HepG2 (cell line): ENCODE measurements around the gene LYST. TPM values are rescaled to one million over a fixed set of nuclear protein-coding genes. Genes with fewer than 3 reads are reported as not detected.

Experiments
- ATAC-seq: fragments of 200-7000 bp; cut with Tn5 transposase; 3 replicates; pipeline ENCODE4 v1.9.1; 2020; ENCODE audit warnings: mild to moderate bottlenecking, moderate library complexity
- BruUV-seq: library from RNA; stranded (reverse); fragments of 400-500 nt; replicated peaks from 2 replicates; lab custom pipeline; 2021; lab: Mats Ljungman, UMichigan
- CTCF ChIA-PET: fragments of 300-600 bp; formaldehyde crosslinking; extraction: SDS; loops from one replicate; lab custom pipeline; 2021; ENCODE audit warnings: low total read pairs, inconsistent platforms, low intra/inter-chr PET ratio; lab: Yijun Ruan, JAX
- POLR2A ChIA-PET: fragments of 350-600 bp; sonication (Branson Sonifier 250); formaldehyde crosslinking; loops from one replicate; lab custom pipeline; 2020; ENCODE audit warnings: antibody characterized with exemption, inconsistent platforms; lab: Yijun Ruan, JAX
- DNase-seq: peaks from one replicate; pipeline ENCODE4 v3.0.0-alpha.2; 2015; ENCODE audit warnings: low spot score
- FAIRE-seq: peaks from 3 replicates; lab custom pipeline; 2011; peaks lifted over from hg19 to GRCh38; lab: Jason Lieb, UNC
- H2AFZ ChIP-seq: one replicate; pipeline ENCODE4 v1.6.1; 2011; ENCODE audit warnings: low read length, inconsistent platforms
- H3K27ac ChIP-seq: fragments of 300-600 bp; 3 replicates; pipeline ENCODE4 v1.8.0; 2011; ENCODE audit warnings: mixed run types, mild to moderate bottlenecking, mixed read lengths, low read length, inconsistent platforms; ENCODE audit not compliant: insufficient read depth; ENCODE audit errors: extremely low read length
- H3K27me3 ChIP-seq, 2 experiments: fragments of 200-600 bp in 1 of 2; 2 replicates in 1 of 2; 3 replicates in 1 of 2; pipeline versions ENCODE4 v1.6.0 to v1.8.0; 2011; ENCODE audit warnings: low read length in 2 of 2, mild to moderate bottlenecking in 2 of 2, moderate library complexity in 2 of 2, inconsistent platforms in 1 of 2; ENCODE audit not compliant: insufficient read depth in 2 of 2, control insufficient read depth in 1 of 2
- H3K36me3 ChIP-seq, 2 experiments: fragments of 200-600 bp in 1 of 2; replicated peaks in 1 of 2; 2 replicates in 1 of 2; 3 replicates in 1 of 2; pipeline versions ENCODE4 v1.5.1 to v1.8.0; 2011; ENCODE audit warnings: low read length in 2 of 2, inconsistent platforms in 1 of 2; ENCODE audit not compliant: insufficient read depth in 2 of 2, control insufficient read depth in 1 of 2
- H3K4me1 ChIP-seq: 2 replicates; pipeline ENCODE4 v1.5.1; 2012; ENCODE audit warnings: low read length, inconsistent platforms; ENCODE audit not compliant: insufficient read depth
- H3K4me2 ChIP-seq: 2 replicates; pipeline ENCODE4 v1.6.0; 2011; ENCODE audit warnings: low read depth, low read length, inconsistent platforms
- H3K4me3 ChIP-seq, 3 experiments: fragments of 200-600 bp in 1 of 3; sonication (generic), shearing (Covaris generic) in 1 of 3; replicated peaks in 1 of 3; 2 replicates each; pipeline ENCODE4 v1.5.1; 2011 to 2016; ENCODE audit warnings: low read length in 3 of 3, inconsistent platforms in 2 of 3, low read depth in 2 of 3, mild to moderate bottlenecking in 2 of 3, control low read depth in 1 of 3, mixed read lengths in 1 of 3; ENCODE audit not compliant: insufficient read depth in 1 of 3
- H3K79me2 ChIP-seq: one replicate; pipeline ENCODE4 v1.6.1; 2011; ENCODE audit warnings: low read length, inconsistent platforms; ENCODE audit not compliant: insufficient read depth
- H3K9ac ChIP-seq: 2 replicates; pipeline ENCODE4 v1.6.0; 2011; ENCODE audit warnings: mild to moderate bottlenecking, low read depth, low read length, inconsistent platforms; ENCODE audit not compliant: insufficient read depth
- H3K9me3 ChIP-seq: 2 replicates; pipeline ENCODE4 v1.5.1; 2012; ENCODE audit warnings: mild to moderate bottlenecking, low read length
- H4K20me1 ChIP-seq: 2 replicates; pipeline ENCODE4 v1.6.0; 2011; ENCODE audit warnings: inconsistent platforms, mild to moderate bottlenecking, low read length, moderate library complexity; ENCODE audit not compliant: insufficient read depth
- E2F1 ChIP-seq: sonication (generic); formaldehyde crosslinking; IDR thresholded peaks from 2 replicates; pipeline ENCODE4 v1.5.0; 2020; ENCODE audit warnings: missing genetic modification reagents
- HIC2 ChIP-seq: sonication (generic); formaldehyde crosslinking; IDR thresholded peaks from 2 replicates; pipeline ENCODE4 v1.9.0; 2022; ENCODE audit warnings: low read depth, missing genetic modification reagents
- IRF1 ChIP-seq: sonication (generic); formaldehyde crosslinking; IDR thresholded peaks from 2 replicates; pipeline ENCODE4 v1.4.0; 2020; ENCODE audit warnings: low read depth, mild to moderate bottlenecking, missing genetic modification reagents
- KAT8 ChIP-seq: IDR thresholded peaks from 2 replicates; pipeline ENCODE4 v1.6.1; 2016; ENCODE audit warnings: missing genetic modification reagents, missing compliant biosample characterization
- MED8 ChIP-seq: sonication (generic); formaldehyde crosslinking; IDR thresholded peaks from 2 replicates; pipeline ENCODE4 v1.8.1; 2023; ENCODE audit warnings: mild to moderate bottlenecking, missing genetic modification reagents; ENCODE audit not compliant: insufficient replicate concordance
- MEIS2 ChIP-seq: sonication (generic); formaldehyde crosslinking; IDR thresholded peaks from 2 replicates; pipeline ENCODE4 v1.9.0; 2021; ENCODE audit warnings: mild to moderate bottlenecking, missing genetic modification reagents
- MXD4 ChIP-seq: IDR thresholded peaks from 2 replicates; pipeline ENCODE4 v1.6.1; 2016; ENCODE audit warnings: mild to moderate bottlenecking, missing biosample characterization, missing genetic modification reagents
- RAD51 ChIP-seq: fragments of 450-650 bp; IDR thresholded peaks from 2 replicates; pipeline ENCODE4 v1.6.1; 2016; ENCODE audit warnings: borderline replicate concordance
- USF2 ChIP-seq, 2 experiments: sonication (generic) in 1 of 2; formaldehyde crosslinking in 1 of 2; IDR thresholded peaks; 2 replicates each; pipeline versions ENCODE4 v1.5.1 to v1.6.1; 2011 to 2020; ENCODE audit warnings: borderline replicate concordance in 1 of 2, low read depth in 1 of 2, low read length in 1 of 2, mild to moderate bottlenecking in 1 of 2, missing genetic modification reagents in 1 of 2, moderate library complexity in 1 of 2
- XBP1 ChIP-seq: sonication (generic); formaldehyde crosslinking; IDR thresholded peaks from 2 replicates; pipeline ENCODE4 v1.5.0; 2020; ENCODE audit warnings: missing genetic modification reagents
- ZNF101 ChIP-seq: sonication (generic); formaldehyde crosslinking; IDR thresholded peaks from 2 replicates; pipeline ENCODE4 v1.4.0; 2020; ENCODE audit warnings: mild to moderate bottlenecking, low read depth, missing genetic modification reagents, borderline replicate concordance
- ZNF20 ChIP-seq: sonication (generic); formaldehyde crosslinking; IDR thresholded peaks from 2 replicates; pipeline ENCODE4 v1.4.0; 2020; ENCODE audit warnings: mild to moderate bottlenecking, moderate library complexity, missing genetic modification reagents
- WGBS: methylation state at CpG from one replicate; pipeline ENCODE4 v1.1.6; 2017; ENCODE audit warnings: low lambda C conversion rate; 5-methylcytosine and 5-hydroxymethylcytosine counted together
- in situ Hi-C: cut with HindIII; loops from 2 replicates; pipeline ENCODE4 v1.10.0; 2017; ENCODE audit warnings: low pct_unique_long_range_greater_than_20kb; ENCODE audit not compliant: extremely low pct_ligation_motif_present
- intact Hi-C: fragments of 100-400 bp; cut with micrococcal nuclease; formaldehyde crosslinking; loops from one replicate; pipeline ENCODE4 v1.10.0; 2022; ENCODE audit not compliant: unreplicated experiment
- polyA plus RNA-seq, 8 experiments: library from polyadenylated mRNA; depleted of rRNA in 3 of 8; stranded (reverse) in 7 of 8; unstranded in 1 of 8; fragments of >200 nt; fragmentation: Illumina TruSeq in 4 of 8; extraction: Trizol in 4 of 8; gene quantifications; 2 replicates each; pipeline versions ENCODE4 v1.2.1 to v1.2.3, GENCODE V29; 2011 to 2016; ENCODE audit warnings: low read depth in 4 of 8, missing spikeins in 1 of 8, mixed read lengths in 1 of 8; ENCODE audit not compliant: insufficient read depth in 1 of 8
- total RNA-seq, 5 experiments: library from RNA; depleted of rRNA; stranded (reverse); fragments of >200 nt; fragmentation: Illumina TruSeq; extraction: Trizol; gene quantifications; 2 replicates each; pipeline ENCODE4 v1.2.3, GENCODE V29; 2016; ENCODE audit warnings: low read depth in 1 of 5

LYST gene
- total and polyA plus RNA-seq, 2 of the 13 experiments (the other 11 are each of a cell fraction or from before 2014, with no cell fraction given) = 0.91 to 2.5 TPM

GRCh38 chr1:235907897-235908240, 41.2 kb upstream of the LYST start:
- no peaks in the 10 kb centered on the region for H4K20me1 ChIP-seq
- H3K4me1 ChIP-seq = no peaks in the 10 kb centered on the region
- H3K36me3 ChIP-seq = no peaks in the 10 kb centered on the region
- no peak for FAIRE-seq
- H3K9me3 ChIP-seq = no peaks in the 10 kb centered on the region
- in situ Hi-C loops (no loop called here), intact Hi-C loops (no loop called here)
- no peak for ATAC-seq
- ChIA-PET CTCF (no interaction called here), POLR2A (no interaction called here)
- no peak overlapping the region for H3K4me2 ChIP-seq
- 35% methylated on average over 3 of the region's 3 CpGs for WGBS
- DNase-seq = no peak
- no peaks in the 10 kb centered on the region for H3K79me2 ChIP-seq
- no TSS peak for BruUV-seq
- no peak overlapping the region for H3K9ac ChIP-seq
- TF ChIP-seq MEIS2 (CRISPR knock-in tag) = no peak
- peak; percentile 64 for TF ChIP-seq USF2 (IDR thresholded peaks at IDR 0.05; ENCODE audit: low read depth, low read length)
- TF ChIP-seq USF2 (CRISPR knock-in tag; IDR thresholded peaks at IDR 0.05; ENCODE audit: borderline replicate concordance) = no peak
- peak; percentile 84 for TF ChIP-seq RAD51
- no peak overlapping the region for H2AFZ ChIP-seq
- H3K4me3 ChIP-seq = no peak overlapping the region
- no peaks in the 10 kb centered on the region for H3K27me3 ChIP-seq
- H3K27ac ChIP-seq = no peak overlapping the region

GRCh38 chr1:235907187-235907896, 40.6 kb upstream of the LYST start:
- no peak overlapping the region for H3K9ac ChIP-seq
- FAIRE-seq (no peak), DNase-seq (no peak), ATAC-seq (no peak)
- intact Hi-C loops (no loop called here), in situ Hi-C loops (no loop called here)
- H3K36me3 ChIP-seq = no peaks in the 10 kb centered on the region
- ChIA-PET POLR2A (no interaction called here), CTCF (no interaction called here)
- no peaks in the 10 kb centered on the region for H3K79me2 ChIP-seq
- no peaks in the 10 kb centered on the region for H4K20me1 ChIP-seq
- no peak overlapping the region for H3K4me2 ChIP-seq
- no peak overlapping the region for H3K27ac ChIP-seq
- H2AFZ ChIP-seq = no peak overlapping the region
- H3K4me1 ChIP-seq = no peaks in the 10 kb centered on the region
- no peaks in the 10 kb centered on the region for H3K27me3 ChIP-seq
- no TSS peak for BruUV-seq
- no peak overlapping the region for H3K4me3 ChIP-seq
- no peaks in the 10 kb centered on the region for H3K9me3 ChIP-seq
- WGBS = 45% methylated on average over 12 of the region's 12 CpGs
- TF ChIP-seq KAT8 (CRISPR knock-in tag) (no peak), E2F1 (CRISPR knock-in tag) (no peak), ZNF101 (CRISPR knock-in tag) (no peak), IRF1 (CRISPR knock-in tag) (no peak), ZNF20 (no peak), MED8 (CRISPR knock-in tag) (no peak), XBP1 (CRISPR knock-in tag) (no peak), MXD4 (CRISPR knock-in tag) (no peak), HIC2 (no peak)
